ENCODE measurements around the gene CEBPG.

Gene CEBPG

GRCh38 chr19:33418871-33419787, 45.6 kb downstream of the CEBPG start:
- TF ChIP-seq, protein P1, sequence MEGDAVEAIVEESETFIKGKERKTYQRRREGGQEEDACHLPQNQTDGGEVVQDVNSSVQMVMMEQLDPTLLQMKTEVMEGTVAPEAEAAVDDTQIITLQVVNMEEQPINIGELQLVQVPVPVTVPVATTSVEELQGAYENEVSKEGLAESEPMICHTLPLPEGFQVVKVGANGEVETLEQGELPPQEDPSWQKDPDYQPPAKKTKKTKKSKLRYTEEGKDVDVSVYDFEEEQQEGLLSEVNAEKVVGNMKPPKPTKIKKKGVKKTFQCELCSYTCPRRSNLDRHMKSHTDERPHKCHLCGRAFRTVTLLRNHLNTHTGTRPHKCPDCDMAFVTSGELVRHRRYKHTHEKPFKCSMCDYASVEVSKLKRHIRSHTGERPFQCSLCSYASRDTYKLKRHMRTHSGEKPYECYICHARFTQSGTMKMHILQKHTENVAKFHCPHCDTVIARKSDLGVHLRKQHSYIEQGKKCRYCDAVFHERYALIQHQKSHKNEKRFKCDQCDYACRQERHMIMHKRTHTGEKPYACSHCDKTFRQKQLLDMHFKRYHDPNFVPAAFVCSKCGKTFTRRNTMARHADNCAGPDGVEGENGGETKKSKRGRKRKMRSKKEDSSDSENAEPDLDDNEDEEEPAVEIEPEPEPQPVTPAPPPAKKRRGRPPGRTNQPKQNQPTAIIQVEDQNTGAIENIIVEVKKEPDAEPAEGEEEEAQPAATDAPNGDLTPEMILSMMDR (conservative IDR thresholded peaks at IDR 0.05) = no peak
- no peak overlapping the region for H3K27ac ChIP-seq

DNA sequence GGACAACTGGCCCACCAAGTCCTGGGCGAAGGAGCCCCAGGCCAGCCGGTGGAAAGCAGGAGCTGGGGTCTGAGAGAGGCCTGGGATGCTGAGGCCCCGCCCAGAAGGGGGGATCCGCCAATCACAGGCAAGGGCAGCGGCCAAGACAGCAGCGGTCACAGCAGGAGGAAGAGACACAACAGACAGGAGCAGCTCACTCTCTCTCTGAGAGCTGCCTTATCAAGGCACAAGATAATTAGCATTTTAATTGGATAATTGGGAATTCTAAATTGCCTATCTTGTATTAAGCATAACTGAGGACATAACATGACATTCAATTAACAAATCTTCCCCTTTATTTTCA, 46.2 kb downstream of the CEBPG start:
- no peak overlapping the region for H3K27ac ChIP-seq
- TF ChIP-seq, protein P1 (conservative IDR thresholded peaks at IDR 0.05) = no peak

DNA sequence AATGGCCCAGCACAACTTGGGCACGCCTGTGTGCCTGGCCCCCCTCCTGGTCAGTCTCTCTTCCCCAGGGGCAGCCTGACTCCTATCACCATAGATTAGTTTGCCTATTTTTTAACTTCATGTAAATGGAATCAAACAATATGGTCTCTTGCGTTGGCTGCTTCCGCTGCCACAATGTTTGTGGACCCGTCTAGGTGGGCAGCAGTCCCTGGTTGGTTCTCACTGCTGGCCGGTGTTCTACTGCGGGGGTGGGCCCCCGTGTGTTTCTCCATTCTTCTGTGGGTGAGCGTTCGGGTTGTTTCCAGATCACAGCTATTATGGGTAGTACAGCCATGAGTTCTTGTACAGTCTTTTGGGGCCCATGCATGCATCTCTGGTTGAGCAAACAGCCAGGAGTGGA, 47.3 kb downstream of the CEBPG start:
- TF ChIP-seq, protein P1 (conservative IDR thresholded peaks at IDR 0.05) = no peak
- no peak overlapping the region for H3K27ac ChIP-seq

DNA sequence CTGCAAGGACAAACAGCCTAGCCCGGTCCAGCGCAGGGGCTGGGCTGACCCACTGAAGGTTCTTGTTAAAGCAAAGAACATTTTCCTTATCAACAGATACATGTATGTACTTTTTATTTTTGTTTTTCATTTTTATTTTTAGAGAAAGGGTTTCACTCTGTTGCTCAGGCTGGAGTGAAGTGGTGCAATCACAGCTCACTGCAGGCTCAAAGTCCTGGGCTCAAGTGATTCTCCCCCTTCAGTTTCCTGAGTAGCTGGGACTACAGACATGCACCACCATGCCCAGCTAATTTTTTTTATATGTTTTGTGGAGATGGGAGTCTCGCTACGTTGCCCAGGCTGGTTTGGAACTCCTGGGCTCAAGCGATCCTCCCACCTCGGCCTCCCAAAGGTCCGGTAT, 47.9 kb downstream of the CEBPG start:
- no peak overlapping the region for H3K27ac ChIP-seq
- TF ChIP-seq, protein P1 (conservative IDR thresholded peaks at IDR 0.05) = no peak

DNA sequence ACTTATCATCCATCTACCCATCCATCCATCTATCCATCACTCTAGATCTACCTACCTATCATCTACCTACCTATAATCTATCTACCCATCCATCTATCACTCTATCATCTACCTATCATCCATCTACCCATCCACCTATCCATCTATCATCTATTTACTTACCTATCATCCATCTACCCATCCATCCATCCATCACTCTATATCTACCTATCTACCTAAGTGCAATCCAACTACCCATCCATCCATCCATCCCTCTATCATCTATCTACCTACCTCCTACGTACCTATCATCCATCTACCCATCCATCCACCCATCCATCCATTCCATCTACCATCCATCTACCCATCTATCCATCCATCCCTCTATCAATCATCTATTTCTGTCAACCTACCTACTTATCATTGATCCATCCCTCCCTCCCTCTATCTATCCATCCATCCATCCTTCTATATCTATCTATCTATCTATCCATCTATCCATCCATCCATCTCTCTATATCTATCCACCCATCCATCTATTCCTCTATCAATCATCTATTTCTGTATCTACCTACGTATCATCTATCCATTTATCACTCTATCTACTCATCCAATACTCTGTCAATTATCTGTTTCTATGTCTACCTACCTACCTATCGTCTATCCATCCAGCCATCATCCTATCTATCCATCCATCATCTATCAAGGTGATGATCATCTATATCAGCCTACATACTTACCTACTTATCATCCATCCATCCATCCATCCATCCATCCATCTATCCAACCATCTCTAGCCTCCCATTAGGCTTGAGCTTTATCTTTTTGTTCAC, 49.1 kb downstream of the CEBPG start:
- TF ChIP-seq, protein P1 (conservative IDR thresholded peaks at IDR 0.05) = no peak
- no peak overlapping the region for H3K27ac ChIP-seq

GRCh38 chr19:33424181-33424580, 50.7 kb downstream of the CEBPG start:
- TF ChIP-seq, protein P1 (conservative IDR thresholded peaks at IDR 0.05) = no peak
- no peak overlapping the region for H3K27ac ChIP-seq

DNA sequence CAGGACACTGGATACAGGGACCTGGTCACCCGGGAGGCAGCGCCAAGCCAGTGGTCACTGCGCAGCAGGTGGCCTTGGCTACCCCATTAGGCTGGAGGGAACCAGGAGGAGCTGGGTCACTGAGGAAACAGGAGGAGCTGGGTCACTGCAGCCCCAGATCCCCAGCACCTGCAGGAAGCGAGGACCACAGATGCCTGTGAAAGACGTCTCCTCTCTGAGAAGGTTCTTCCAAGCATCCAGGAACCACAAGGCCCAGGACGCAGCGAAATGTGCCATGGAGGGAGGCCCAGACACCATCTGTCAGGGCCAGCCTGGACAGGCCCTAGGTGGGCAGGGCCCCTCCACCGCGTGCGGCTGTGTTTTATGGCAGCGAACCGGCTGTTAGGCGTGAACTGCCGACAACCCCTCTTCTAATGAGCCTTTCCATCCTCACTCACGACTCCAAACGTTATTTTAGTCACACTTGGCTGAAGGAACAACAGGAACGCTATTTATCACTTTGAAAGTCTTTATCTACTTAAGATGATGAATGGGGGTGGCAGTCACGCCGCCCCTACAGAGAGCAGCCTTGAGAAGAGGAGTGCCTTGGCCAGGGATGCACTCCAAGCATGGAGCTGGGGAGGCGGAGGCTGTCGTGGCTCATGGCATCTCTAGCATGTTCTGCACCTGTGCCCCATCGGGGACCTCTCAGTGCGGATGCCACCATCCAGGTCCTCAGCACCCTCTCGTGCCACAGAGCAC, 53.3 kb downstream of the CEBPG start:
- no peak overlapping the region for H3K27ac ChIP-seq
- TF ChIP-seq, protein P1 (conservative IDR thresholded peaks at IDR 0.05) = no peak

Data from VCaP (cell line).